Erythroblast (primary cell): Measurements from ENCODE around the gene MS4A7.
A peak's percentile ranks its signal among the peaks of the same experiment; 100 is the strongest.
"Not testable (repeated sequence)": the region's sequence is repeated elsewhere in the genome, so short reads cannot be mapped to it uniquely, and the experiment has no call there.

Experiments
- DNase-seq, 2 experiments: peaks; one replicate each; lab custom pipeline; 2025; lab: John Stamatoyannopoulos, UW
- GATA1 ChIP-seq: IDR thresholded peaks from 2 replicates; pipeline ENCODE4 v1.6.1; 2011; ENCODE audit warnings: low read depth, mild to moderate bottlenecking, control low read depth, low read length, moderate library complexity
- POLR2A ChIP-seq: IDR thresholded peaks from 2 replicates; pipeline ENCODE4 v1.6.1; 2011; ENCODE audit warnings: mild to moderate bottlenecking, low read length

MS4A7 gene

DNA sequence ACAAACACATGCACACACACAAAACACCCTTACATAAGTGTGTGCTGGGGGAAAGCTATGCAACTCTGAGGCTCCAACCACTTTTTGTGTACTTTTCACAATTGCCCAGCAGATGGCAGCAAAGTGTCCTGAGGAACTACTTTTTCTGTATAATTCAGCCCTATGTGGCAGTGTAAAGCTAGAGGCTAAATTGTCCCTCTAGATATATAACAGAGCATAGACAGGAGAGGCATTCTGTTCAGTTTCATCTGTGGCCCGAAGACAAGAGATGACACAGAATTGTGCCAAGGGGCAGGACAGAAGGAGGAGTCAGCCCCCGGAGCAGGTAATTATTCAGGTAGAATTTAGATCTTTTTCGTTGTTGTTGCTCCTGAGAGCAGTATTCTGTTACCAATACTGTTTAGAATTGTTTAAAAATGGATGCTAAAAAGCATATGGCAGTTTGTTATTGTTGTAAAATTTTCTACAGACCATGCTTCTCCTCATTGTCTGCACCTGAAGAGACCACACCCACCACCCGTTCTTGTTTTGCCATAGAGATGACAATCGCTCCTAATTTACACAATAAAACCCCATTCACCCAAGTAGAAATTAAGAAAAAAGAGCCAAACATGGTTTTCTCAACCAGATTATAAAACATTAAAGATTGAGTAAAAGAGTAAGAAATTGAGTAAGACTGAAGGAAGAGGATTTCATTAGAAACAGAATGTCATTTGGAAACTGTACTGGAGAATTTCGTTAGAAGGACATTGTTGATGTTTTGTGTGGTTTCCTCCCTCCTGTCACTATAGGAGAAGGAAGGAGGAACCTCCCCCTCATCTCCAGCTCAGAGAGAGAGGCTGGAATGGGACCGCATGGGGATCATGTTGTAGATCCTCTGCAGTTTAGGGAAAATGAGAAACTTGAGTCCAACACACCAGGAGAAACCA lies 14.5 kb upstream of the MS4A7 start:
- no peak for TF ChIP-seq POLR2A
- peak; percentile 42 to 68 for DNase-seq

DNA sequence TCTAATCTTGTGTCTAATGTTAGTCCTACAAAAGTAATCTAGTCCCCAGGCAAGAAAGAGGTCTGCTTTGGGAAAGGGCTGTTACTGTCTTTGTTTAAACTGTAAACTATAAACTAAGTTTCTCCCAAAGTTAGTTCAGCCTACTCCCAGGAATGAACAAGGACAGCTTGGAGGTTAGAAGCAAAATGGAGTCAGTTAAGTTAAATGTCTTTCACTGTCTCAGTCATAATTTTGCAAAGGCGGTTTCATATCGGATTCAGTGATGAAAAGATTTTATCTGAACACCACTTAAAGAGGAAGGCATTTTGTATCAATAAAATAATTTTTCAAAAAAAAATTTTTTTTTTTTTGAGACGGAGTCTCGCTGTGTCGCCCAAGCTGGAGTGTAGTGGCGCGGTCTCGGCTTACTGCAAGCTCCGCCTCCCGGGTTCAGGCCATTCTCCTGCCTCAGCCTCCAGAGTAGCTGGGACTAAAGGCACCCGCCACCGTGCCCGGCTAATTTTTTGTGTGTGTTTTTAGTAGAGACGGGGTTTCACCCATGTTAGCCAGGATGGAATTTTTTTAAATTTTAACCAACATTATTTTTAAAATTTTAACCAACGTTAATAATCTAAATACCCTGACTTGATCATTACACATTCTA lies 11.9 kb upstream of the MS4A7 start:
- DNase-seq: not testable (repeated sequence)

GRCh38 chr11:60367009-60367408 lies 11.3 kb upstream of the MS4A7 start:
- DNase-seq: no peak
- TF ChIP-seq POLR2A (no peak), GATA1 (no peak)

DNA sequence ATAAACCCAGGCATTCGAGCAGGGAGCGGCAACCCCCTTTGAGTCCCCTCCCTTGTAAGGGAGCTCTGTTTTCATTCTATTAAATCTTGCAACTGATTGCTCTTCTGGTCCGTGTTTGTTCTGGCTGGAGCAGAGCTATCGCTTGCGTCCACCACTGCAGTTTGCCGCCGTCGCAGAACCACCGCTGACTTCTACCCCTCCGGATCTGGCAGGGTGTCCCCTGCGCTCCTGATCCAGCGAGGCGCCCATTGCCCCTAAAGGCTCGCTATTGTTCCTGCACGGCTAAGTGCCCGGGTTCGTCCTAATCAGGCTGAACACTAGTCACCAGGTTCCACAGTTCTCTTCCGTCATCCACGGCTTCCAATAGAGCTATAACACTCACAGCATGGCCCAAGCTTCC lies 10.4 kb upstream of the MS4A7 start:
- DNase-seq: no peak
- TF ChIP-seq POLR2A: no peak
- no peak for TF ChIP-seq GATA1

DNA sequence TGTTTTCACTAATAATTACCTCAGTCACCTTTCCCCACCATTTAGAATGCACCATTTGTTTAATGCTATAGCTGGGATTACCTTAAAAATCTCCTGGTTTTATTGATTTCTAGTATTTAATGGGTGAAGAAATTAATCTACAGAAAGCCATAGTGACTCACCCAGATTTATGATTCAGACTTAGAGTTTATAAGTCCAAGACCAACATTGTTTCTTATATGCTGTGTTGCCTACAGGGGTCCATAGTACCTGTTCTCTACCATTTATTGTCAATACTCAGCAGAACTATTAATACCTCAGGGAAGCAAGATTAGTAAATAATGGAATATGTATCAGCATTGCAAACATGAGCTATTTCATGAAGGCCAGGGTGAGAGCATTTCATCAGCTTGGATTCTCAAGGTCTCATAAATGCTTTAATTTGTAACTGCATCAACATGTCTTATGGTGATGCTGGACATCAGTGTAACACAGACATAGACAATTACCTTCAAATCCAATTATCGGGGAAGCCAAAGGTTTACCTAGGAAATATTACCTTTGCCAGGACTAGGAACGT lies 8.0 kb upstream of the MS4A7 start:
- no peak for DNase-seq
- no peak for TF ChIP-seq GATA1
- TF ChIP-seq POLR2A: no peak

GRCh38 chr11:60370811-60371298 lies 7.5 kb upstream of the MS4A7 start:
- no peak for DNase-seq
- TF ChIP-seq POLR2A (no peak), GATA1 (no peak)

DNA sequence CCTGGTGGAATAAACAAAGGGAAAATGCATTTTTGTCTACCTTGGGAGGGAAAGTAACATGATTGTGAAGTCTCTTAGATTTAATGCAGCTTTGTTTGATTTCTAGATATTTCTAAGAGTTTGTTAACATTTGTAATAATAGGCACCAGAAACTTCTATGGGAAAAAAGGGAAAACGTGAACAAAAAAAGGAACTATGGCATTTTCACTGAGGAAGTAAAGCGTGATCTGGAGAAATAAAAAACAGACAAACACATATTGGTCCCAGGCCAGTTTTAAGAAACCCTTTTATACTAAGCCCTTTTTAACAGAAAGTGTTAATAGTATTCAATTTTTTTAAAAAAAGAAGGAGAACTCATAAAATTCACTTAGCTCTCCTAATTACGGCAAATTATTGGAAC lies 6.9 kb upstream of the MS4A7 start:
- TF ChIP-seq POLR2A (no peak), GATA1 (no peak)
- DNase-seq: no peak

DNA sequence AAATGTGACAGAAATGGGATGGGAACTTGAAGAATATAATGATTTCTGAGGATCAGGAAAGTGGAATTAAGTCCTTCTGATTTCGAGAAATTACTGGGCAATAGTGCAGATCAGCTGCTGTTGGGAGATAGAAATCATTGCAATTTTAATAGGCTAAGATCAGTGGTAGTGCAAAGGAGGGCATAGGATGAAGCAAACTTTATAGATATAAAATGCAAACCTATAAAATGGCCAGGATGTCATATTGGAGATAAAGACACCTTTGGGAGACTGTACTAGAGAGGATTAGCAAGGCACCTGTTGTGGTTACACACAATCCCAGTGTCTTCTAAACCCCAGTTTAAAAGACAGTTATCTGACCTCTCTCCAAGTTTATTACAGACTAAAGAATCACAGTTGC lies 6.5 kb upstream of the MS4A7 start:
- no peak for DNase-seq
- no peak for TF ChIP-seq POLR2A
- no peak for TF ChIP-seq GATA1

DNA sequence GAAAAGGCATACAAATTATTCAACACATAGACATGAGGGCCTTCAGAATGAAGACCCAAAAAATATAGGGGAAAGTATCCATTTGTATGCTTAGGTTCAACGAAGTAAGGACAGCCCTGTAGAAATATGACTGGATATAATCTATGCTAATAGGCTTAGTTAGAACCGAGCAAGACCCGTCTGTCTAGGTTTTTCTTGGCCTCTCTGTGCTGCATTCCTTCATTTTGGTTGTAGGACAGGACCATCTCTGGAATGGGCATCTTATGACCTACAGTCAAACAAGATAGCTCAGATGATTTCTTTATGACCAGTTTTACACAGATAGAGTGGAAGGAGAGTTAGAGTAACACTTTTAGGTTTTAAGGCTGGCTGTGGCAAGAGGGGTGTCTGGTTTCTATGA lies 5.6 kb upstream of the MS4A7 start:
- DNase-seq: no peak
- TF ChIP-seq POLR2A (no peak), GATA1 (no peak)

GRCh38 chr11:60375316-60375715 lies 3.0 kb upstream of the MS4A7 start:
- no peak for DNase-seq
- no peak for TF ChIP-seq GATA1
- TF ChIP-seq POLR2A: no peak

- TF ChIP-seq POLR2A: no peak
- TF ChIP-seq GATA1: no peak
- DNase-seq: no peak
Observed at GRCh38 chr11:60376601-60377000, 1.7 kb upstream of the MS4A7 start.

DNA sequence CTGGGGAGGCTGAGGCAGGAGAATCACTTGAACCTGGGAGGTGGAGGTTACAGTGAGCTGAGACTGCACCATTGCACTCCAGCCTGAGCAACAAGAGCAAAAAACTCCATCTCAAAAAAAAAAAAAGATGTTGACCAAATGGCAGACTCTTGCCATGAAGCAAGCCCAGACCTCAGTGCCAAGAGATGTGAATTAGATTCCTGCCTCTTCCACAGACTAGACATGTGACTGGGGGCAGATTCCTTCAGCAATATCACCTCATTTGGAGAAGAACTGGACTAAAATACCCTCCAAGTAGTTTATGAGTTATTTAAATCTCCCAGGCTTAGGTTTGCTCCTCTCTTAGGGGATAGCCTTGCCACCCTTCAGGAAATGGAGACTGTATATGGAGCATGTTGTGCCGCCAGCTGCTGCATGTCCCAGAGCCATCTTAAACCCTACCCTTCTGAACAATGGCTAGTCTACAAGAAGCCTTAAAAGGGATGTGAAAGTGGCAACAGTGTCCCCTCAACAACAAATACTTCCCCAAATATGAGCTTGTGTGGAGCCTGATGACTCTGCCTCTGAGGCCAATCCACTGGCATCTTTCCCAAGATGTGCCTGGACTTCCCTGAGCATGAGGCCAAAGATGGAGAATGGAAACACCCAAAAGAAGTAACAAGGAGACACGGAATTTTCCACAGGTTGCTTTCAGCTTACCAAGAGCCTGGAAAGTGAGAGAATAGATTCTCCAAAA lies 763 bp upstream of the MS4A7 start:
- TF ChIP-seq POLR2A: no peak
- TF ChIP-seq GATA1: no peak
- DNase-seq: no peak

- no peak for DNase-seq
- TF ChIP-seq POLR2A (no peak), GATA1 (no peak)
Observed at GRCh38 chr11:60389279-60389910, 11.1 kb downstream of the MS4A7 start.

DNA sequence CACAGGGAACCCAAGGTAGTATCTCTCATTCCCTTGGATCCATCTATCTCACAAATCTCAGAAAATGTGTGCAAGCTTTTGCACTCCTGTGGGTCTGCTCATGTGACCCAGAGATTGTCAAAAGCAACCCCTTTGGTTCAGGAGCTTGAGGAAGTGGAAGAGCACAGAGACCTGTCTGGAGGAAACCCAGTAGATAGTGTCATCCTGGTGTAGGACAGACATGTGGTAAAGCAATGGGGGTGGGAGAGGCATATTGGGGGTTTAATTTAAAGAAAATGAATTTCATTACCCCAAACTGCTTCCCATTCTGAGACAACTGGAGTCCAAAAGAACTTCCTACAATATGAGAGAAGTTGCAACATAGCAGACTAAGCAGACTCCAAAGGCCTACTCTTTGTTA lies 12.1 kb downstream of the MS4A7 start:
- TF ChIP-seq POLR2A: no peak
- TF ChIP-seq GATA1: no peak
- DNase-seq: no peak

GRCh38 chr11:60392361-60392760 lies 14.0 kb downstream of the MS4A7 start:
- no peak for TF ChIP-seq GATA1
- TF ChIP-seq POLR2A: no peak

More at GRCh38 chr11:60392361-60392760, 14.0 kb downstream of the MS4A7 start:
- no peak for DNase-seq
